ENCODE measurements around the gene GART.
A peak's percentile ranks its signal among the peaks of the same experiment; 100 is the strongest.

Gene GART

DNA sequence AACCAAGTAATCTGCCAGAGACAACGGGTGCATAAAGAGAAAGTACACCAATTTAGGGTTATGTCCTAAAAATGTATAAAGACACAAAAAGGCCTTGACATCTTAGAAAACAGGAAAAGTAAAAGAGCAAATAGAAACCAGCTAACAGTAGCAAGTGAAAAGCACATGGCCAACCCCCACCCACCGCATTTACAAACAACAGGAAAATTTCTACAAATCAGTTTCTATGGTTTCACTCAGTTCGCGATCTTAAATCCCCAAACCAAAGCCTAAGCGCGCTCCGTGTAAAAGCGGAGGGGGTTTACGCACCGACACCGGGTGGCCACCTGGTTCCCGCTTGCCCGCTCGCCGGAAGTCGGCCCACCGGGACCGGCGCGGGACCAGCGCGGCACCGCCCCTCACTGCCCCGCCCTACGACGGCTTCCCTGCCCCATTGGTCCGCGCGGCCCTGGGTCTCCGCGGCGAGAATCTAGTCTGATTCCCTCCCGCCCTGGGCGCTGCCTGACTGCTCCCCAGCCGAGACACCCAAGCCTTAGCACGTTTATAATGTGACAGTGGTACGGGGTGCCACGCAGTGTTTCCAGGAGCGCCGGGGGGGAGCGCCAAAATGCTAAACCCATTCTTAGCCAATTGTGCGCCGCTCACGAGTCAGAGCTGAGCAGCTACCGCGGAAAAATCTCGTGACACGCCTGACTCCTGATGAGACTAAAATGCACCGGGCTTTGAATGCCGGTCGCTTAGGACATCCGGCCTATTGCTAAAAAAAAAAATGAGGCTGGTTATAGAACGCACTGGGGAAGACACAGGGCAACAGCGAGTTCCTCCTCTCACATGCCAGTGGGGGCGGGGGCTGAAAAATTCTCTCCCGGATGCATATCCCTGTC is at the start of gene GART:
TSS of gene GART (minus strand) at position 362 of the 884 bp plus-strand sequence. CDS start 2,802 bp downstream, outside the sequence.
- peak within 1 kb of the TSS; percentile 69 for H3K4me3 ChIP-seq (ENCODE audit: low read length)
- DNase-seq (ENCODE audit: low read depth), result peak; percentile 86
- TF ChIP-seq, protein P1, sequence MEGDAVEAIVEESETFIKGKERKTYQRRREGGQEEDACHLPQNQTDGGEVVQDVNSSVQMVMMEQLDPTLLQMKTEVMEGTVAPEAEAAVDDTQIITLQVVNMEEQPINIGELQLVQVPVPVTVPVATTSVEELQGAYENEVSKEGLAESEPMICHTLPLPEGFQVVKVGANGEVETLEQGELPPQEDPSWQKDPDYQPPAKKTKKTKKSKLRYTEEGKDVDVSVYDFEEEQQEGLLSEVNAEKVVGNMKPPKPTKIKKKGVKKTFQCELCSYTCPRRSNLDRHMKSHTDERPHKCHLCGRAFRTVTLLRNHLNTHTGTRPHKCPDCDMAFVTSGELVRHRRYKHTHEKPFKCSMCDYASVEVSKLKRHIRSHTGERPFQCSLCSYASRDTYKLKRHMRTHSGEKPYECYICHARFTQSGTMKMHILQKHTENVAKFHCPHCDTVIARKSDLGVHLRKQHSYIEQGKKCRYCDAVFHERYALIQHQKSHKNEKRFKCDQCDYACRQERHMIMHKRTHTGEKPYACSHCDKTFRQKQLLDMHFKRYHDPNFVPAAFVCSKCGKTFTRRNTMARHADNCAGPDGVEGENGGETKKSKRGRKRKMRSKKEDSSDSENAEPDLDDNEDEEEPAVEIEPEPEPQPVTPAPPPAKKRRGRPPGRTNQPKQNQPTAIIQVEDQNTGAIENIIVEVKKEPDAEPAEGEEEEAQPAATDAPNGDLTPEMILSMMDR (IDR thresholded peaks at IDR 0.05; ENCODE audit: insufficient read depth, low read depth, low read length, missing control alignments), result no peak

DNA sequence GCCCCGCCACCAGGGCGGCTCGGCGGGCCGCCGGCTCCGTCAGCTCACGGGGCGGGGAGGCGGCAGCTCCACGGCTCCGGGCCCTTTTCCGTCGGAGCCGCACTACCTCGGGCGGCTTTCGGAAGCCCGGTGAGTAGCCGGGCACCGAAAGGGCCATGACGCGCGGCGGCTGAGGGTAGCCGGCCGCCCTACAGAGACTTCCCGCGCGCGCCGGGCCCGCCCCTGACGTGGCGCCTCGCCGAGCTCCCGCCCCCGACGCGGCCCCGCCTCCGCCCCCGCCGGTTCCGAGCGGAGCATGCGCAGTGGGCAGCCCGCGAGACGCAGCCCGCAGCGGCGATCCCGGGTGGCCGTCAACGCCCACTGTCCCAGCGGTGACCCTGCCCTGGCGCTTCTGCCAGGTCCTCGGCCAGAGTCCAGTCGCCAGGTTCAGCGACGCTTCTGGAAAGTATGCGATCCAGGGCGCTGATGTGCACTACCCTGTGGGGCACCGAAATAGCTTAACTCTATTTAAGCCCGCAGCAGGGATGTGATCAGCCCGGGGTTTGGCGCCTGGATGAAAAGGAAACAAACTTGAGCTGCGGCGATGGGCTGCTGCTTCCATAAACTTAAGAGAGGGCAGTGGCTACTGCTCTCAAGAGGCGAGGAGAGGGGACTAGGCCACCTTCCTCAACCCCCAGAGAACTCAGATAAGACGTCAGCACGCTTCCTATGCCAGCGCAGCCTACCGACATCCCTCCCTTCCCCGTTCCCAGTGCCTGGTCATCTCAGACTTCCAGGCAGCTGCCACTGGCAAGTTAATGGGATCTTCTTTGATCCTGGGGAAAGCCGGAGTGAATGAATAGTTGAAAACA is 46.8 kb upstream of the GART start, which contains the start of gene DONSON:
TSS of gene DONSON (minus strand) at position 200 of the 851 bp plus-strand sequence. CDS start at position 157, 43 bp downstream.
- TF ChIP-seq, protein P1 (IDR thresholded peaks at IDR 0.05; ENCODE audit: insufficient read depth, low read depth, low read length, missing control alignments), result no peak
- peak within 1 kb of the TSS; percentile 84 for H3K4me3 ChIP-seq (ENCODE audit: low read length)
- peak; percentile 82 for DNase-seq (ENCODE audit: low read depth)

DNA sequence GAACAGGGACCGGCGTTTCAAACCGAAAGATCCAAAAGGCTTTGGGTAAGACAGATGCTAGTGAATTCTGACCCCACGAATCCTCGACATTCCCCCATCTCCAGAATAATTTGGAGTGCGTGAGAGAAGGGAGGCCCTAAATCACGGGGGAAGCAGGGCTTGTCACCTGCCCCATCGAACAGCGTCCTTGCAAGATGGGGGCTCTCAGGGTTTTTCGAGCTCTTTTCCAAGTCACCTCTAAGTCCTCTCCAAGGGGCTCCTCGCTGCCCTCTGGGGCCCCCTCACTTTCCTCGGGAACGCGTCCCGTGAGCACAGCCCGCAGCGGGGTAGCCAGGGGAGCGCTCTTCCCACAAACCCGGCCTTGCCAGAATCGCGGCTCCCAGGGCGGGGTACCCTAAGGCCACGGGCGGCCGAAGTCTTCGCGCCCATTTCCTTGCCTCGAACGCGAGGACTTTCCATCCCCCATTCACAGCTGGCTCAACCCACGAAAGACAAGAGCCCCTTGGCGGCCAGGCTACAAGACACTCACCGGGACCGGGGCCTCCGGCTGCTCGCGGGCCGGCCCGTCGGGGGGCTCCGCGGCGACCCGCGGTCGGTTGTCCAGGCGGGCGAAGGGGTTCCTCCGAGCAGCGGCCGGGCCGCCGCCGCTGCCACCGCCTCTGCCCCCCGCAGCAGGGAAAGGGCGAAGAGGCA is 46.0 kb upstream of the GART start:
- peak; percentile 29 for DNase-seq (ENCODE audit: low read depth)
- peak overlapping the region; percentile 84 for H3K4me3 ChIP-seq (ENCODE audit: low read length)
- TF ChIP-seq, protein P1 (IDR thresholded peaks at IDR 0.05; ENCODE audit: insufficient read depth, low read depth, low read length, missing control alignments), result no peak

DNA sequence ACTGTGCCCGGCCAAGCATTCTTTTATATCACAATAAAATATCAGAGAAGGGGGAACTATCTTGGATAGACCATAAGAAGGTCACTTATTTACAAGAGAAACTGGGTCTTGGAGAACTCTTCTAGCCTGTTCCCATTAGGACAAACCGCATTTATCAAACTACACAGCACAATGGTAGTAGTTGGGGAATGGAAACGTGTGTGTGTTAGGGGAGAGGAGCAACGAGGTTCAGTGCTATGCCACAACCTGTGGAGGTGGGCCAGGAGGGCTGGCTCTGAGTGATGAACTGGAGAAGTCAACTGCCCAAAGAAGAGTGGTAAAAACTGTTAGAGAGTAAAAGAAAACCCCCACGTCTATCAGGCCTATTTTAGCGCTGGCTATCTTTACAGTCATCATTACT is 45.0 kb upstream of the GART start:
- DNase-seq (ENCODE audit: low read depth), result no peak

DNA sequence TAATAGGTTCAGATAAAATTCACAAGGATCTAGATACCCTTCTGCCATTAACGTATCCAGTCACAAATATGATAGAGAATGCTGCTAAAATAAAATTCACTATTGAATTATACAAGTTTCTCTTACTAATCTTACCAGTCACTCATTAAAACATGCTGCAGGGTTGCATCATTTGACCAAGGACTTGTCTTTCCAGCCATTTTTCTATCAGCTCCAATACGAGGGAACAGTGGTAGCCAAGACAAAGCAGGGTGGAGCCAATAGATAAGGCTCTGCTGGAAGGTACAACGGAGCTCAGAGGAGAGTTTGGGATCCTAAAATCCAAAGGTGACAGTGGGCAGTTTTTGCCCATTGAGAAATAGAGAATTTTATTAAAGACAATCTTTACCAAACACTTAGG is 42.5 kb upstream of the GART start:
- no peak for DNase-seq (ENCODE audit: low read depth)
- TF ChIP-seq, protein P1 (IDR thresholded peaks at IDR 0.05; ENCODE audit: insufficient read depth, low read depth, low read length, missing control alignments), result no peak

More for the DNA sequence above, 45.0 kb upstream of the GART start:
- H3K4me3 ChIP-seq (ENCODE audit: low read length), result no peak overlapping the region
- TF ChIP-seq, protein P1 (IDR thresholded peaks at IDR 0.05; ENCODE audit: insufficient read depth, low read depth, low read length, missing control alignments), result no peak

DNA sequence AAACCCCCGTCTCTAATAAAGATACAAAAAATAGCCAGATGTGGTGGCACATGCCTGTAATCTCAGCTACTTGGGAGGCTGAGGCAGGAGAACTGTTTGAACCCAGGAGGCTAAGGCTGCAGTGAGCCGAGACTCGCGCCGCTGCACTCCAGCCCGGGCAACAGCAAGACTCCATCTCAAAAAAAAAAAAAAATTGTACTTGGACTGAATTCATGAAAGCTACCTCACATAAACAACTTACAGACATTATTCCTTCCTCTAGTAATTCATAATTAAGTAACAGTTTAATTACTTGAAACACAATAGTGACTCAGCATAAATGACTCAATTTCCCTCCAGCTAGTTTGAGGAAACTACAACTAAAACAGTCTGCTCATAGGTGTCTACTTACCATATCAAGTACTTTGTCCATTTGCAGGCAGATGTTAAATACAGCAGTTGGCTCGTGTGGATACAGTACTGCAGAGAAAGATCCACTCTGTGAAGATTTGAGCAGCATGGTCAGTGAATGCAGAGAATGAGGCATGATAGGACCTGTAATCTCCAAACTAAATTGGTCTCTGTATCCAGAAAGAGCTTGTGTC is 37.1 kb upstream of the GART start:
- TF ChIP-seq, protein P1 (IDR thresholded peaks at IDR 0.05; ENCODE audit: insufficient read depth, low read depth, low read length, missing control alignments), result no peak
- H3K4me3 ChIP-seq (ENCODE audit: low read length), result no peak overlapping the region
- peak; percentile 82 for DNase-seq (ENCODE audit: low read depth)

More for the DNA sequence above, 42.5 kb upstream of the GART start:
- no peak overlapping the region for H3K4me3 ChIP-seq (ENCODE audit: low read length)

Measured in epithelial cell of esophagus (primary cell).